ENCODE results near the gene ARHGEF39.

Gene ARHGEF39

DNA sequence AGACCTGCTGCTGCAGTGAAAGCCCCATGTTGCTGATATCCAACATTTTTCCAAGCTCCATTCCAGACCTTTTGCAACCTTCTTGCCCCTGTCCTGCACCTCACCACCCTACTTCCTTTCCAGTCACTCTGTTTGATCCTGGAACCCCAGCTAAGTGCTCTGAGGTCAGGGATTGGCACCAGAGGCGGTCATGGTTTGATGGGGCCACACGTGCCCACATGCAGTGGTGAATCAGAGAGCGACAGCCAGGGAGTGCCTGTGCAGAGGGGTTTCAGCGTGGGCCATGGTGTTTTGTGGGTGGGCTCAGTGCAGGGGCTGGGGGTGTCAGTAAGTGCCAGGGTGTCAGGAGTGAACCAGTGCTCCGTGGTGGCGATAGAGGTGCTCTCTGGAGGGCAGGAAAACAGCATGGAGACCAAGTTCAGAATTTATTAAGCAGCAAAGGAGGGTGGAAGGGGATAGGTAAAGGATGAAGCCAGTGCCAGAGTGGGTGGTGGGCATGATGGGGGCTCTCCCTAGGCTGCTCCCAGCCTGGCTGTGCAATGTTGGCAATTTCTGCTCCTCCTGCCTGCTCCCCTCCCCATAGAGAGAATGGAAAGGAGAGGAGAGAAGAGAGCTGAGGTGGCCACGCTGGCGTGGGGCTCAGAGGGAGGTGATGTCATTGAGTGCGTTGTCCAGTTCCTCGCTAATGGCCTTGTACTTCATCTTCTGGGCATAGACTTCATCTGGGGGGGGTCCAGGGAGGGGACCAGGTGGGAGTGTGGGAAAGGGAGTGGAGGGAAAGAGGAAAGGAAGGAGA lies 17.7 kb upstream of the ARHGEF39 start:
- no peak for ATAC-seq
- TF ChIP-seq ESRRG (CRISPR knock-in tag; IDR thresholded peaks at IDR 0.05) (no peak), OSR1 (CRISPR knock-in tag; IDR thresholded peaks at IDR 0.05) (no peak), PPARA (CRISPR knock-in tag; IDR thresholded peaks at IDR 0.05; ENCODE audit: borderline replicate concordance) (no peak), ZFP30 (CRISPR knock-in tag; IDR thresholded peaks at IDR 0.05) (no peak), RARB (CRISPR knock-in tag; IDR thresholded peaks at IDR 0.05) (no peak), SNAI2 (CRISPR knock-in tag; IDR thresholded peaks at IDR 0.05) (no peak), ZFP3 (CRISPR knock-in tag; IDR thresholded peaks at IDR 0.05) (no peak), TCF4 (CRISPR knock-in tag; IDR thresholded peaks at IDR 0.05; ENCODE audit: borderline replicate concordance) (no peak)
- TF ChIP-seq, protein P1, sequence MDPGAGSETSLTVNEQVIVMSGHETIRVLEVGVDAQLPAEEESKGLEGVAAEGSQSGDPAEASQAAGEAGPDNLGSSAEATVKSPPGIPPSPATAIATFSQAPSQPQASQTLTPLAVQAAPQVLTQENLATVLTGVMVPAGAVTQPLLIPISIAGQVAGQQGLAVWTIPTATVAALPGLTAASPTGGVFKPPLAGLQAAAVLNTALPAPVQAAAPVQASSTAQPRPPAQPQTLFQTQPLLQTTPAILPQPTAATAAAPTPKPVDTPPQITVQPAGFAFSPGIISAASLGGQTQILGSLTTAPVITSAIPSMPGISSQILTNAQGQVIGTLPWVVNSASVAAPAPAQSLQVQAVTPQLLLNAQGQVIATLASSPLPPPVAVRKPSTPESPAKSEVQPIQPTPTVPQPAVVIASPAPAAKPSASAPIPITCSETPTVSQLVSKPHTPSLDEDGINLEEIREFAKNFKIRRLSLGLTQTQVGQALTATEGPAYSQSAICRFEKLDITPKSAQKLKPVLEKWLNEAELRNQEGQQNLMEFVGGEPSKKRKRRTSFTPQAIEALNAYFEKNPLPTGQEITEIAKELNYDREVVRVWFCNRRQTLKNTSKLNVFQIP (CRISPR knock-in tag; IDR thresholded peaks at IDR 0.05; ENCODE audit: borderline replicate concordance, low read depth): no peak
- TF ChIP-seq, protein P2, sequence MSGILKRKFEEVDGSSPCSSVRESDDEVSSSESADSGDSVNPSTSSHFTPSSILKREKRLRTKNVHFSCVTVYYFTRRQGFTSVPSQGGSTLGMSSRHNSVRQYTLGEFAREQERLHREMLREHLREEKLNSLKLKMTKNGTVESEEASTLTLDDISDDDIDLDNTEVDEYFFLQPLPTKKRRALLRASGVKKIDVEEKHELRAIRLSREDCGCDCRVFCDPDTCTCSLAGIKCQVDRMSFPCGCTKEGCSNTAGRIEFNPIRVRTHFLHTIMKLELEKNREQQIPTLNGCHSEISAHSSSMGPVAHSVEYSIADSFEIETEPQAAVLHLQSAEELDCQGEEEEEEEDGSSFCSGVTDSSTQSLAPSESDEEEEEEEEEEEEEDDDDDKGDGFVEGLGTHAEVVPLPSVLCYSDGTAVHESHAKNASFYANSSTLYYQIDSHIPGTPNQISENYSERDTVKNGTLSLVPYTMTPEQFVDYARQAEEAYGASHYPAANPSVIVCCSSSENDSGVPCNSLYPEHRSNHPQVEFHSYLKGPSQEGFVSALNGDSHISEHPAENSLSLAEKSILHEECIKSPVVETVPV (CRISPR knock-in tag; IDR thresholded peaks at IDR 0.05): no peak

DNA sequence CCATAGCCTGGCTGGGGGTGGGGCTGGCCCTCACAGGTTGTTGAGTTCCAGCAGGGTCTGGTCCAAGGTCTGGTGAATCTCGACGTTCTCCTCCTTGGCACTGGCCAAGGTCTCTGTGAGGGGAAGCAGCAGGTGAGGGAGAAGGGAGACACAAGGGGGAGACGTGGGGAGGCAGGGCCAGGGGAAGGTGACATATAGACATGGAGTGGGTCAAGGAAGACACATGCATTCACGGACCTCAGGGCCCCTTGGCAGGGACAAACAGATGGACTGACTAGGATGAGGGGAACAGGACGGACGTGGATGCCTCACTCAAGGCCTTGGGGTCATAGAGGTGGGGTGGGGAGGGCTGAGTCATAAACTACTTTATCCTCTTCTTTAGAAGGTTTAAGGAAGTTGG lies 17.1 kb upstream of the ARHGEF39 start:
- TF ChIP-seq, protein P1 (CRISPR knock-in tag; IDR thresholded peaks at IDR 0.05; ENCODE audit: borderline replicate concordance, low read depth): no peak
- TF ChIP-seq ZFP30 (CRISPR knock-in tag; IDR thresholded peaks at IDR 0.05) (no peak), ZNF70 (CRISPR knock-in tag; IDR thresholded peaks at IDR 0.05) (no peak), ZFP3 (CRISPR knock-in tag; IDR thresholded peaks at IDR 0.05) (no peak), SNAI2 (CRISPR knock-in tag; IDR thresholded peaks at IDR 0.05) (no peak), CSDC2 (CRISPR knock-in tag; IDR thresholded peaks at IDR 0.05) (no peak), ISL1 (CRISPR knock-in tag; IDR thresholded peaks at IDR 0.05) (no peak), OSR1 (CRISPR knock-in tag; IDR thresholded peaks at IDR 0.05) (no peak), ESRRG (CRISPR knock-in tag; IDR thresholded peaks at IDR 0.05) (no peak), BACH2 (CRISPR knock-in tag; IDR thresholded peaks at IDR 0.05; ENCODE audit: borderline replicate concordance) (no peak), GLIS3 (CRISPR knock-in tag; IDR thresholded peaks at IDR 0.05) (no peak), TCF4 (CRISPR knock-in tag; IDR thresholded peaks at IDR 0.05; ENCODE audit: borderline replicate concordance) (no peak), ZC3H10 (CRISPR knock-in tag; IDR thresholded peaks at IDR 0.05) (no peak), TOX (CRISPR knock-in tag; IDR thresholded peaks at IDR 0.05; ENCODE audit: borderline replicate concordance) (no peak), PPARA (CRISPR knock-in tag; IDR thresholded peaks at IDR 0.05; ENCODE audit: borderline replicate concordance) (no peak), ZNF8 (CRISPR knock-in tag; IDR thresholded peaks at IDR 0.05) (no peak)
- TF ChIP-seq, protein P2 (CRISPR knock-in tag; IDR thresholded peaks at IDR 0.05): no peak
- TF ChIP-seq, protein P3, sequence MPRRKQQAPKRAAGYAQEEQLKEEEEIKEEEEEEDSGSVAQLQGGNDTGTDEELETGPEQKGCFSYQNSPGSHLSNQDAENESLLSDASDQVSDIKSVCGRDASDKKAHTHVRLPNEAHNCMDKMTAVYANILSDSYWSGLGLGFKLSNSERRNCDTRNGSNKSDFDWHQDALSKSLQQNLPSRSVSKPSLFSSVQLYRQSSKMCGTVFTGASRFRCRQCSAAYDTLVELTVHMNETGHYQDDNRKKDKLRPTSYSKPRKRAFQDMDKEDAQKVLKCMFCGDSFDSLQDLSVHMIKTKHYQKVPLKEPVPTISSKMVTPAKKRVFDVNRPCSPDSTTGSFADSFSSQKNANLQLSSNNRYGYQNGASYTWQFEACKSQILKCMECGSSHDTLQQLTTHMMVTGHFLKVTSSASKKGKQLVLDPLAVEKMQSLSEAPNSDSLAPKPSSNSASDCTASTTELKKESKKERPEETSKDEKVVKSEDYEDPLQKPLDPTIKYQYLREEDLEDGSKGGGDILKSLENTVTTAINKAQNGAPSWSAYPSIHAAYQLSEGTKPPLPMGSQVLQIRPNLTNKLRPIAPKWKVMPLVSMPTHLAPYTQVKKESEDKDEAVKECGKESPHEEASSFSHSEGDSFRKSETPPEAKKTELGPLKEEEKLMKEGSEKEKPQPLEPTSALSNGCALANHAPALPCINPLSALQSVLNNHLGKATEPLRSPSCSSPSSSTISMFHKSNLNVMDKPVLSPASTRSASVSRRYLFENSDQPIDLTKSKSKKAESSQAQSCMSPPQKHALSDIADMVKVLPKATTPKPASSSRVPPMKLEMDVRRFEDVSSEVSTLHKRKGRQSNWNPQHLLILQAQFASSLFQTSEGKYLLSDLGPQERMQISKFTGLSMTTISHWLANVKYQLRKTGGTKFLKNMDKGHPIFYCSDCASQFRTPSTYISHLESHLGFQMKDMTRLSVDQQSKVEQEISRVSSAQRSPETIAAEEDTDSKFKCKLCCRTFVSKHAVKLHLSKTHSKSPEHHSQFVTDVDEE (CRISPR knock-in tag; IDR thresholded peaks at IDR 0.05): no peak
- TF ChIP-seq, protein P4, sequence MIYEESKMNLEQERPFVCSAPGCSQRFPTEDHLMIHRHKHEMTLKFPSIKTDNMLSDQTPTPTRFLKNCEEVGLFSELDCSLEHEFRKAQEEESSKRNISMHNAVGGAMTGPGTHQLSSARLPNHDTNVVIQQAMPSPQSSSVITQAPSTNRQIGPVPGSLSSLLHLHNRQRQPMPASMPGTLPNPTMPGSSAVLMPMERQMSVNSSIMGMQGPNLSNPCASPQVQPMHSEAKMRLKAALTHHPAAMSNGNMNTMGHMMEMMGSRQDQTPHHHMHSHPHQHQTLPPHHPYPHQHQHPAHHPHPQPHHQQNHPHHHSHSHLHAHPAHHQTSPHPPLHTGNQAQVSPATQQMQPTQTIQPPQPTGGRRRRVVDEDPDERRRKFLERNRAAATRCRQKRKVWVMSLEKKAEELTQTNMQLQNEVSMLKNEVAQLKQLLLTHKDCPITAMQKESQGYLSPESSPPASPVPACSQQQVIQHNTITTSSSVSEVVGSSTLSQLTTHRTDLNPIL (CRISPR knock-in tag; IDR thresholded peaks at IDR 0.05; ENCODE audit: low read depth): no peak

More for the DNA sequence above, 17.1 kb upstream of the ARHGEF39 start:
- ATAC-seq: no peak
